Activated CD4-positive, alpha-beta memory T cell treated with anti-CD3 and anti-CD28 coated beads, Interleukin-2, amount 10 ng/mL, durations not matched to agents 7 days and 5 days (primary cell): ENCODE measurements around the gene PREX1. TPM values are rescaled to one million over a fixed set of nuclear protein-coding genes. Genes with fewer than 3 reads are reported as not detected.
"Not testable (repeated sequence)": the region's sequence is repeated elsewhere in the genome, so short reads cannot be mapped to it uniquely, and the experiment has no call there.

ENCODE experiments used
- CTCF ChIA-PET: fragments of 350-600 bp; sonication (Branson Sonifier 250); formaldehyde crosslinking; loops from one replicate; lab custom pipeline; 2021; ENCODE audit warnings: antibody characterized with exemption, inconsistent platforms; lab: Charles Lee
- POLR2A ChIA-PET: fragments of 350-600 bp; sonication (Branson Sonifier 250); formaldehyde crosslinking; loops from one replicate; lab custom pipeline; 2021; ENCODE audit warnings: antibody characterized with exemption; lab: Charles Lee
- DNase-seq: peaks from one replicate; pipeline ENCODE4 v3.0.0-alpha.2; 2020
- H3K27ac Mint-ChIP-seq: one replicate; pipeline ENCODE4 v1.8.0; 2021; ENCODE audit warnings: mild to moderate bottlenecking, mixed read lengths
- H3K27me3 Mint-ChIP-seq: one replicate; pipeline ENCODE4 v1.8.0; 2021; ENCODE audit warnings: mixed read lengths
- H3K36me3 Mint-ChIP-seq: one replicate; pipeline ENCODE4 v1.8.0; 2021; ENCODE audit warnings: low read depth, mixed read lengths
- H3K4me1 Mint-ChIP-seq: one replicate; pipeline ENCODE4 v1.8.0; 2021; ENCODE audit warnings: mixed read lengths
- H3K4me3 Mint-ChIP-seq: one replicate; pipeline ENCODE4 v1.8.0; 2021; ENCODE audit warnings: mild to moderate bottlenecking, mixed read lengths
- H3K9me3 Mint-ChIP-seq: one replicate; pipeline ENCODE4 v1.8.0; 2021; ENCODE audit warnings: mixed read lengths
- total RNA-seq, 2 experiments: library from RNA; stranded (reverse); gene quantifications; one replicate each; pipeline ENCODE4 v1.2.3, GENCODE V29; 2021

The PREX1 gene
- total RNA-seq, 2 experiments from 2014 or later: 158 to 160 TPM

DNA sequence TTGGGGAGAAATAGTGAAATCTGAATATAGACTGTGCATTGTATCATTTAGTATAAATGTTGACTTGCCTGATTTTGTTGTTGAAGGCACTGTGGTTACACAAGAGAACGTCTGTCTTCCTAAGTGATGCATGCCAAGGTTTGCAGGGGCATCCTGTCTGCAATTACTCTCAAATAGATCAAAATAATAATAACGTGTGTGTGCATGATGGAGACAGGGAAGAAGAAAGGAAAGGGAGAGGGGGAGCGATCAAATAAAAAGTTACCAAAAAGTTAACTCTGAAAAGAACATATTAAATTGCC lies 14.4 kb downstream of the PREX1 start:
- Mint-ChIP-seq H3K27me3 (no peaks in the 10 kb centered on the region), H3K9me3 (peaks cover 4% of the 10 kb centered on the region), H3K36me3 (peaks cover 58% of the 10 kb centered on the region), H3K4me3 (no peak overlapping the region), H3K4me1 (peaks cover 28% of the 10 kb centered on the region), H3K27ac (no peak overlapping the region)
- DNase-seq: no peak
- ChIA-PET CTCF (interaction anchor here (0.7 kb wide), 1 partner anchor 156 kb away, joined by 3 read pairs; no protein-coding TSS in a partner anchor), POLR2A (interaction anchor here (0.9 to 1.0 kb wide), 2 partner anchors 13 to 44 kb away, joined by 3 to 4 read pairs; no protein-coding TSS in a partner anchor)

GRCh38 chr20:48812600-48813445 lies 15.0 kb downstream of the PREX1 start:
- DNase-seq: no peak
- H3K9me3 Mint-ChIP-seq: peaks cover 6% of the 10 kb centered on the region
- ChIA-PET POLR2A (interaction anchor here (0.6 to 1.0 kb wide), 4 partner anchors 14 to 43 kb away, joined by 3 to 4 read pairs (median 3); no protein-coding TSS in a partner anchor), CTCF (interaction anchor here (0.7 to 1.2 kb wide), 2 partner anchors 33 to 155 kb away, joined by 3 read pairs; no protein-coding TSS in a partner anchor)
- peaks cover 32% of the 10 kb centered on the region for H3K4me1 Mint-ChIP-seq
- no peaks in the 10 kb centered on the region for H3K27me3 Mint-ChIP-seq
- no peak overlapping the region for H3K4me3 Mint-ChIP-seq
- H3K27ac Mint-ChIP-seq: no peak overlapping the region
- H3K36me3 Mint-ChIP-seq: peaks cover 58% of the 10 kb centered on the region

DNA sequence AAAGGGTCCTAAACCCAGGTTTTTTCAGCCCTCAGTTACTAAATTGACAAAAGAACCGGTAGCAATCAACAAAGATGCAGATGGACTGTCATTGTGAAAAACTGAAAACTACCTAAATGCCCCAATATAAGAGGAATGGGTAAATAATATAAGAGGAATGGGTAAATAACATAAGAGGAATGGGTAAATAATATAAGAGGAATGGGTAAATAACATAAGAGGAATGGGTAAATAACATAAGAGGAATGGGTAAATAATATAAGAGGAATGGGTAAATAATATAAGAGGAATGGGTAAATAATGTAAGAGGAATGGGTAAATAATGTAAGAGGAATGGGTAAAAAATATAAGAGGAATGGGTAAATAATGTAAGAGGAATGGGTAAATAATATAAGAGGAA lies 15.7 kb downstream of the PREX1 start:
- DNase-seq, H3K9me3 Mint-ChIP-seq, H3K27me3 Mint-ChIP-seq, H3K27ac Mint-ChIP-seq, H3K4me3 Mint-ChIP-seq: not testable (repeated sequence)
- ChIA-PET POLR2A (interaction anchor here (0.6 kb wide), 2 partner anchors 15 to 20 kb away, joined by 3 read pairs; no protein-coding TSS in a partner anchor), CTCF (interaction anchor here (1.2 kb wide), 1 partner anchor 33 kb away, joined by 3 read pairs; no protein-coding TSS in a partner anchor)
- H3K36me3 Mint-ChIP-seq: peaks cover 58% of the 10 kb centered on the region
- H3K4me1 Mint-ChIP-seq: peaks cover 36% of the 10 kb centered on the region

- Mint-ChIP-seq H3K27ac (peak overlapping the region; percentile 50), H3K4me1 (peaks cover 47% of the 10 kb centered on the region), H3K36me3 (peaks cover 64% of the 10 kb centered on the region), H3K9me3 (peaks cover 14% of the 10 kb centered on the region), H3K27me3 (no peaks in the 10 kb centered on the region), H3K4me3 (no peak overlapping the region)
- no peak for DNase-seq
- POLR2A ChIA-PET: no interaction called here
- CTCF ChIA-PET: interaction anchor here (0.9 kb wide), 1 partner anchor 89 kb away, joined by 4 read pairs; no protein-coding TSS in a partner anchor
Observed at GRCh38 chr20:48809673-48810072, 18.1 kb downstream of the PREX1 start.

- no peaks in the 10 kb centered on the region for H3K27me3 Mint-ChIP-seq
- H3K36me3 Mint-ChIP-seq: peaks cover 72% of the 10 kb centered on the region
- no peak for DNase-seq
- H3K4me1 Mint-ChIP-seq: peaks cover 54% of the 10 kb centered on the region
- no peak overlapping the region for H3K27ac Mint-ChIP-seq
- no peak overlapping the region for H3K4me3 Mint-ChIP-seq
- ChIA-PET POLR2A (interaction anchor here (1.1 kb wide), 1 partner anchor 10 kb away, joined by 3 read pairs; no protein-coding TSS in a partner anchor), CTCF (no interaction called here)
- peaks cover 14% of the 10 kb centered on the region for H3K9me3 Mint-ChIP-seq
Observed at GRCh38 chr20:48808382-48809034, 19.3 kb downstream of the PREX1 start.

- ChIA-PET CTCF (no interaction called here), POLR2A (interaction anchor here (1.1 kb wide), 1 partner anchor 11 kb away, joined by 3 read pairs; no protein-coding TSS in a partner anchor)
- peaks cover 14% of the 10 kb centered on the region for H3K9me3 Mint-ChIP-seq
- no peaks in the 10 kb centered on the region for H3K27me3 Mint-ChIP-seq
- H3K4me3 Mint-ChIP-seq: no peak overlapping the region
- peaks cover 59% of the 10 kb centered on the region for H3K4me1 Mint-ChIP-seq
- DNase-seq: no peak
- no peak overlapping the region for H3K27ac Mint-ChIP-seq
- H3K36me3 Mint-ChIP-seq: peaks cover 72% of the 10 kb centered on the region
Observed at GRCh38 chr20:48807586-48808381, 20.0 kb downstream of the PREX1 start.

- Mint-ChIP-seq H3K36me3 (peaks cover 76% of the 10 kb centered on the region), H3K27ac (no peak overlapping the region), H3K4me1 (peaks cover 65% of the 10 kb centered on the region), H3K9me3 (peaks cover 14% of the 10 kb centered on the region), H3K27me3 (no peaks in the 10 kb centered on the region), H3K4me3 (no peak overlapping the region)
- no peak for DNase-seq
- CTCF ChIA-PET: no interaction called here
- POLR2A ChIA-PET: no interaction called here
Observed at GRCh38 chr20:48807051-48807450, 20.7 kb downstream of the PREX1 start.

DNA sequence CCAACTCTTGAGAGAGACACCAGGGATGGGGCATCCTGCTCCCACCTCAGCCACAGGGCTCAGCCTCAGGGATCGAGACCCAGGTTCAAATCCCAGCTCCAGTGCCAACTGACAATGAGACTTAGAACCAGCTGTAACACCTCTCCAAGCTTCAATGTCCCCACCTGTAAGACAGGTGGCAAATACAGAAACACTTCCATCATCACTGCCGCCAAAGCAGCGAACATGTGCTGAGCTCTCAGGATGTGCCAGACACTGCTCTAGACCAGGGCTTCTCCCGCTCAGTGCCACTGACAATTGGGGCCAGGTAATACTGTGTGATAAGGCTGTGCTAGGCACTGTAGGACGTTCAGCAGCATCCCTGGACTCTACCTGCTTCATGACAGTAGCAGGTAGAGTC lies 22.1 kb downstream of the PREX1 start:
- DNase-seq: no peak
- Mint-ChIP-seq H3K27ac (no peak overlapping the region), H3K27me3 (no peaks in the 10 kb centered on the region), H3K4me1 (peaks cover 69% of the 10 kb centered on the region), H3K9me3 (peaks cover 12% of the 10 kb centered on the region), H3K36me3 (peaks cover 77% of the 10 kb centered on the region), H3K4me3 (no peak overlapping the region)
- ChIA-PET CTCF (no interaction called here), POLR2A (interaction anchor here (0.6 kb wide), 1 partner anchor 18 kb away, joined by 3 read pairs; no protein-coding TSS in a partner anchor)

GRCh38 chr20:48805286-48805685 lies 22.5 kb downstream of the PREX1 start:
- Mint-ChIP-seq H3K4me3 (no peak overlapping the region), H3K27me3 (no peaks in the 10 kb centered on the region), H3K9me3 (peaks cover 12% of the 10 kb centered on the region), H3K4me1 (peaks cover 70% of the 10 kb centered on the region), H3K36me3 (peaks cover 76% of the 10 kb centered on the region), H3K27ac (no peak overlapping the region)
- ChIA-PET POLR2A (no interaction called here), CTCF (no interaction called here)
- no peak for DNase-seq

DNA sequence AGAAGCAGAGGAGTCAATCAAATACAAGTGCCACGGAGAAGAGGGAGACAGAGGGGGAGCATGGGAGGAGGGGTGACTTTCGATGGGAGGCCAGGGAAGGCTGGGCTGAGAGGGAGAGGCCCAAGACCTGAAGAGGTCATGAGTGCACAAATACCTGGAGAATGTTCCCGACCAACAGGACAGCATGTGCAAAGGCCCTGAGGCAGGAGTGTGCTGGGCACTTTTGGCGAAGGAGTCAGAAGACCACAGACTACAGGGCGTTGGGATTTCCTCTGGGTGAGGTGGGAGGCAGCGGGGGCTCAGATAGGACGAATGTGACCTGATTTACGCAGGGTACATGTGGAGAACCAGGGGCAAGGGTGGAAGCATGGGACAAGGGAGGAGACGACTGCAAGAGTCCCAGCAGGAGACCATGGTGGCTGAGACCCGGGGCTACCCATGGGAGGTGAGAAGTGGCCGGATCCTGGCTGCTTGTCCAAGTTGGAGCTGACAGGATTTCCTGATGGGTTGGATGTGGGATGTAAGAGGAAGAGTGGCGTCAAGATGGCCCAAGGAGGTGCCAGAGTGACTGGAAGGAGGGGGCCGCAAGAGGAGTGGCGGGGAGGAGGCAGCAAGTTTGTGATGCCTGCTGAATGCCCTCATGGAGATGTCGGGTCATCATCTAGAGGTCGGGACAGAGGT lies 23.4 kb downstream of the PREX1 start:
- CTCF ChIA-PET: no interaction called here
- POLR2A ChIA-PET: no interaction called here
- H3K36me3 Mint-ChIP-seq: peaks cover 69% of the 10 kb centered on the region
- DNase-seq: no peak
- H3K27me3 Mint-ChIP-seq: no peaks in the 10 kb centered on the region
- H3K4me3 Mint-ChIP-seq: no peak overlapping the region
- peaks cover 12% of the 10 kb centered on the region for H3K9me3 Mint-ChIP-seq
- H3K4me1 Mint-ChIP-seq: peaks cover 61% of the 10 kb centered on the region
- no peak overlapping the region for H3K27ac Mint-ChIP-seq

- H3K4me1 Mint-ChIP-seq: peaks cover 55% of the 10 kb centered on the region
- no peak overlapping the region for H3K27ac Mint-ChIP-seq
- DNase-seq: no peak
- CTCF ChIA-PET: no interaction called here
- H3K36me3 Mint-ChIP-seq: peaks cover 60% of the 10 kb centered on the region
- peaks cover 10% of the 10 kb centered on the region for H3K9me3 Mint-ChIP-seq
- no peak overlapping the region for H3K4me3 Mint-ChIP-seq
- POLR2A ChIA-PET: no interaction called here
- no peaks in the 10 kb centered on the region for H3K27me3 Mint-ChIP-seq
Observed at GRCh38 chr20:48803176-48804053, 24.4 kb downstream of the PREX1 start.
